ENCODE results near the gene MOSMO.

The MOSMO gene

GRCh38 chr16:21987498-21987897 lies 20.4 kb upstream of the MOSMO start:
- TF ChIP-seq TCF12 (IDR thresholded peaks at IDR 0.05; ENCODE audit: low read depth), result no peak
- TF ChIP-seq CREB1 (IDR thresholded peaks at IDR 0.05; ENCODE audit: low read depth), result no peak
- TF ChIP-seq TEAD4 (IDR thresholded peaks at IDR 0.05), result no peak
- no peak for TF ChIP-seq FOXM1 (IDR thresholded peaks at IDR 0.05; ENCODE audit: borderline replicate concordance, low read depth)
- no peak for TF ChIP-seq TAF1 (IDR thresholded peaks at IDR 0.05; ENCODE audit: low read depth)
- TF ChIP-seq RAD21 (IDR thresholded peaks at IDR 0.05; ENCODE audit: low read depth), result no peak
- TF ChIP-seq MAX (IDR thresholded peaks at IDR 0.05), result no peak
- TF ChIP-seq NFIC (IDR thresholded peaks at IDR 0.05), result no peak
- TF ChIP-seq YY1 (IDR thresholded peaks at IDR 0.05; ENCODE audit: low read depth), result no peak
- no peak for TF ChIP-seq USF1 (IDR thresholded peaks at IDR 0.05)
- no peak for TF ChIP-seq ZBTB7A (IDR thresholded peaks at IDR 0.05; ENCODE audit: low read depth)
- no peak for TF ChIP-seq EP300 (IDR thresholded peaks at IDR 0.05; ENCODE audit: borderline replicate concordance)
- no peak for TF ChIP-seq CEBPB (IDR thresholded peaks at IDR 0.05)
- no peak for TF ChIP-seq REST (IDR thresholded peaks at IDR 0.05; ENCODE audit: low read depth)
- no peak for TF ChIP-seq EGR1 (IDR thresholded peaks at IDR 0.05)

- TF ChIP-seq NFIC (IDR thresholded peaks at IDR 0.05), result no peak
- no peak for TF ChIP-seq RAD21 (IDR thresholded peaks at IDR 0.05; ENCODE audit: low read depth)
- TF ChIP-seq USF1 (IDR thresholded peaks at IDR 0.05), result no peak
- TF ChIP-seq MAX (IDR thresholded peaks at IDR 0.05), result no peak
- TF ChIP-seq EP300 (IDR thresholded peaks at IDR 0.05; ENCODE audit: borderline replicate concordance), result no peak
- TF ChIP-seq TEAD4 (IDR thresholded peaks at IDR 0.05), result no peak
- no peak for TF ChIP-seq YY1 (IDR thresholded peaks at IDR 0.05; ENCODE audit: low read depth)
- no peak for TF ChIP-seq TCF12 (IDR thresholded peaks at IDR 0.05; ENCODE audit: low read depth)
- TF ChIP-seq CREB1 (IDR thresholded peaks at IDR 0.05; ENCODE audit: low read depth), result no peak
- TF ChIP-seq EGR1 (IDR thresholded peaks at IDR 0.05), result no peak
- no peak for TF ChIP-seq CEBPB (IDR thresholded peaks at IDR 0.05)
- TF ChIP-seq FOXM1 (IDR thresholded peaks at IDR 0.05; ENCODE audit: borderline replicate concordance, low read depth), result no peak
- no peak for TF ChIP-seq TAF1 (IDR thresholded peaks at IDR 0.05; ENCODE audit: low read depth)
- TF ChIP-seq REST (IDR thresholded peaks at IDR 0.05; ENCODE audit: low read depth), result no peak
- TF ChIP-seq ZBTB7A (IDR thresholded peaks at IDR 0.05; ENCODE audit: low read depth), result no peak
These were observed 18.8 kb upstream of the MOSMO start for GRCh38 chr16:21989133-21989532.

GRCh38 chr16:21989751-21990150 lies 18.2 kb upstream of the MOSMO start:
- TF ChIP-seq REST (IDR thresholded peaks at IDR 0.05; ENCODE audit: low read depth) (no peak), ZBTB7A (IDR thresholded peaks at IDR 0.05; ENCODE audit: low read depth) (no peak), NFIC (IDR thresholded peaks at IDR 0.05) (no peak), EP300 (IDR thresholded peaks at IDR 0.05; ENCODE audit: borderline replicate concordance) (no peak), TEAD4 (IDR thresholded peaks at IDR 0.05) (no peak), FOXM1 (IDR thresholded peaks at IDR 0.05; ENCODE audit: borderline replicate concordance, low read depth) (no peak), EGR1 (IDR thresholded peaks at IDR 0.05) (no peak)

GRCh38 chr16:21990381-21990944 lies 17.4 kb upstream of the MOSMO start:
- TF ChIP-seq TEAD4 (IDR thresholded peaks at IDR 0.05) (no peak), RAD21 (IDR thresholded peaks at IDR 0.05; ENCODE audit: low read depth) (no peak), FOXM1 (IDR thresholded peaks at IDR 0.05; ENCODE audit: borderline replicate concordance, low read depth) (no peak), EGR1 (IDR thresholded peaks at IDR 0.05) (no peak), NFIC (IDR thresholded peaks at IDR 0.05) (no peak), EP300 (IDR thresholded peaks at IDR 0.05; ENCODE audit: borderline replicate concordance) (no peak), CEBPB (IDR thresholded peaks at IDR 0.05) (no peak), CREB1 (IDR thresholded peaks at IDR 0.05; ENCODE audit: low read depth) (no peak), REST (IDR thresholded peaks at IDR 0.05; ENCODE audit: low read depth) (no peak), TAF1 (IDR thresholded peaks at IDR 0.05; ENCODE audit: low read depth) (no peak), USF1 (IDR thresholded peaks at IDR 0.05) (no peak), TCF12 (IDR thresholded peaks at IDR 0.05; ENCODE audit: low read depth) (no peak), YY1 (IDR thresholded peaks at IDR 0.05; ENCODE audit: low read depth) (no peak), ZBTB7A (IDR thresholded peaks at IDR 0.05; ENCODE audit: low read depth) (no peak)
